ENCODE measurements around the gene ITIH5.

DNA sequence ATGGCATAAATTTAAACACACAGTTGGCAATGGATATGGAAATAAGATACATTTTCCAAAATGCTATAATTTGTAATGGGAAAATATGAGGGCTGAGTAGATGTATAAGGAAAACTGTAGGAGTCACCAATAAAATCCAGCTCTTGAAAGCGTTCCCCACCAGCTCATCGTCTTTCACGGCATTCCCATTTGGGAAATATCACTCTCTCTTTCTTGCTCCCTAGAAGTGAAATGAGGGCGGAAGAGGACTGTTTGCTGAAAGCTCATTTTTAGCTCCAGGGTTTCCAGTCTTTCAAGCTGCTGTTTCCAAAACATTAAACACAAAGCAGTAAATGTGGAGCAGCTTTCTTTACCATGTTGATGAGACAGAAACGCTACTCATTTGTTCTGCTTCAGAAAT, 151.3 kb downstream of the ITIH5 start:
- TF ChIP-seq GATA2 (IDR thresholded peaks at IDR 0.05; ENCODE audit: low read depth, low read length) (no peak), GATA3 (IDR thresholded peaks at IDR 0.05; ENCODE audit: low read depth, low read length) (no peak)
